SU-DHL-6 (cell line): ENCODE data around the gene POLE.

Experiments used
- H2AFZ ChIP-seq: fragments of 200-600 bp; sonication (generic); 2 replicates; pipeline ENCODE4 v1.6.1; 2014; ENCODE audit warnings: low read depth, mild to moderate bottlenecking, moderate library complexity, mixed read lengths, antibody characterized with exemption, low read length; ENCODE audit not compliant: severe bottlenecking
- H3F3A ChIP-seq: fragments of 200-600 bp; shearing (Covaris generic); 2 replicates; pipeline ENCODE4 v1.6.0; 2016; ENCODE audit warnings: antibody characterized with exemption, mild to moderate bottlenecking; ENCODE audit not compliant: insufficient read depth
- H3K27ac ChIP-seq: fragments of 200-600 bp; sonication (generic); 2 replicates; pipeline ENCODE4 v1.5.1; 2016; ENCODE audit warnings: low read depth, mild to moderate bottlenecking, low read length, moderate library complexity, mixed read lengths
- H3K27me3 ChIP-seq: fragments of 200-600 bp; sonication (generic), shearing (Covaris generic); 2 replicates; pipeline ENCODE4 v1.6.0; 2014; ENCODE audit warnings: mild to moderate bottlenecking, low read length
- H3K36me3 ChIP-seq: fragments of 200-600 bp; sonication (generic); 2 replicates; pipeline ENCODE4 v1.6.1; 2014; ENCODE audit warnings: mild to moderate bottlenecking, low read length, mixed read lengths
- H3K4me2 ChIP-seq: fragments of 300-600, 200-600 bp; shearing (Covaris generic), sonication (generic); 2 replicates; pipeline ENCODE4 v1.6.0; 2014; ENCODE audit warnings: low read length, low read depth, mild to moderate bottlenecking; ENCODE audit not compliant: poor library complexity, severe bottlenecking
- H3K4me3 ChIP-seq: fragments of 200-600 bp; sonication (generic); 2 replicates; pipeline ENCODE4 v1.5.1; 2014; ENCODE audit warnings: antibody characterized with exemption, low read length, mild to moderate bottlenecking, mixed read lengths; ENCODE audit not compliant: insufficient read depth, poor library complexity, severe bottlenecking
- H3K79me2 ChIP-seq: fragments of 200-600 bp; sonication (generic); 2 replicates; pipeline ENCODE4 v1.6.1; 2014; ENCODE audit warnings: mild to moderate bottlenecking, low read length, moderate library complexity; ENCODE audit not compliant: insufficient read depth
- H3K9ac ChIP-seq: fragments of 200-600 bp; sonication (generic); 2 replicates; pipeline ENCODE4 v1.7.0; 2014; ENCODE audit warnings: mild to moderate bottlenecking, low read length
- H3K9me2 ChIP-seq: fragments of 200-600 bp; sonication (generic); replicated peaks from 2 replicates; pipeline ENCODE4 v1.6.1; 2014; ENCODE audit warnings: low read length; ENCODE audit not compliant: insufficient read depth
- H3K9me3 ChIP-seq: fragments of 200-600 bp; sonication (generic); 2 replicates; pipeline ENCODE4 v1.6.1; 2014; ENCODE audit warnings: low read length, mixed read lengths; ENCODE audit not compliant: insufficient read depth
- H4K20me1 ChIP-seq: fragments of 200-600 bp; sonication (generic); 2 replicates; pipeline ENCODE4 v1.6.1; 2014; ENCODE audit warnings: low read depth, mild to moderate bottlenecking, antibody characterized with exemption, low read length, moderate library complexity, mixed read lengths
- CTCF ChIP-seq: fragments of 200-600 bp; sonication (generic); IDR thresholded peaks from one replicate; pipeline ENCODE4 v1.5.1; 2017; ENCODE audit warnings: antibody characterized with exemption, mild to moderate bottlenecking, low read length, moderate library complexity; ENCODE audit not compliant: insufficient read depth, poor library complexity, severe bottlenecking
- EZH2phosphoT487 ChIP-seq: fragments of 200-600 bp; sonication (generic), shearing (Covaris generic); conservative IDR thresholded peaks from 2 replicates; pipeline ENCODE4 v1.6.1; 2018; ENCODE audit warnings: mild to moderate bottlenecking, antibody characterized with exemption, low read length, moderate library complexity, mixed read lengths

The POLE gene

GRCh38 chr12:132719954-132720324 lies 32.8 kb upstream of the POLE start:
- H4K20me1 ChIP-seq: no peaks in the 10 kb centered on the region
- H3K9me3 ChIP-seq: no peaks in the 10 kb centered on the region
- H3K4me2 ChIP-seq: no peak overlapping the region
- no peaks in the 10 kb centered on the region for H3K27me3 ChIP-seq
- H3K9me2 ChIP-seq: no peaks in the 10 kb centered on the region
- TF ChIP-seq CTCF (no peak), EZH2phosphoT487 (no peak)
- H3K9ac ChIP-seq: no peak overlapping the region
- H3K27ac ChIP-seq: no peak overlapping the region
- no peak overlapping the region for H3K4me3 ChIP-seq
- H2AFZ ChIP-seq: no peak overlapping the region
- peaks cover 18% of the 10 kb centered on the region for H3F3A ChIP-seq
- 0 out of 2 replicates have a peak, but pooled peaks cover 8% of the 10 kb centered on the region for H3K36me3 ChIP-seq
- H3K79me2 ChIP-seq: peaks cover 5% of the 10 kb centered on the region

GRCh38 chr12:132719141-132719953 lies 32.2 kb upstream of the POLE start:
- Histone ChIP-seq H3K79me2 (peaks cover 11% of the 10 kb centered on the region), H3K9me2 (no peaks in the 10 kb centered on the region), H2AFZ (no peak overlapping the region), H3K27ac (no peak overlapping the region), H3K36me3 (0 out of 2 replicates have a peak, but pooled peaks cover 8% of the 10 kb centered on the region), H3K4me3 (no peak overlapping the region), H3F3A (peaks cover 18% of the 10 kb centered on the region), H3K4me2 (no peak overlapping the region), H3K9me3 (no peaks in the 10 kb centered on the region), H3K9ac (no peak overlapping the region), H3K27me3 (no peaks in the 10 kb centered on the region), H4K20me1 (no peaks in the 10 kb centered on the region)
- TF ChIP-seq CTCF (no peak), EZH2phosphoT487 (no peak)

- Histone ChIP-seq H4K20me1 (no peaks in the 10 kb centered on the region), H3K79me2 (peaks cover 18% of the 10 kb centered on the region), H3K9ac (no peak overlapping the region)
Measured at GRCh38 chr12:132718644-132719043, 31.5 kb upstream of the POLE start.

More at GRCh38 chr12:132718644-132719043, 31.5 kb upstream of the POLE start:
- no peak for TF ChIP-seq CTCF
- Histone ChIP-seq H3F3A (peaks cover 12% of the 10 kb centered on the region), H3K4me2 (no peak overlapping the region), H3K9me2 (no peaks in the 10 kb centered on the region), H3K36me3 (0 out of 2 replicates have a peak, but pooled peaks cover 8% of the 10 kb centered on the region), H3K27ac (no peak overlapping the region), H3K4me3 (no peak overlapping the region), H3K9me3 (no peaks in the 10 kb centered on the region), H2AFZ (no peak overlapping the region), H3K27me3 (no peaks in the 10 kb centered on the region)
